GM12892 (cell line): ENCODE measurements around the gene NEB.

Experiments
- POLR2A ChIP-seq: IDR thresholded peaks from 2 replicates; pipeline ENCODE4 v1.6.1; 2011; ENCODE audit warnings: low read depth, low read length, control low read depth
- POLR2AphosphoS5 ChIP-seq: IDR thresholded peaks from 2 replicates; pipeline ENCODE4 v1.6.1; 2011; ENCODE audit warnings: low read depth, low read length, control low read depth
- TAF1 ChIP-seq: IDR thresholded peaks from 2 replicates; pipeline ENCODE4 v1.6.1; 2011; ENCODE audit warnings: low read depth, mild to moderate bottlenecking, control low read depth, low read length, borderline replicate concordance

DNA sequence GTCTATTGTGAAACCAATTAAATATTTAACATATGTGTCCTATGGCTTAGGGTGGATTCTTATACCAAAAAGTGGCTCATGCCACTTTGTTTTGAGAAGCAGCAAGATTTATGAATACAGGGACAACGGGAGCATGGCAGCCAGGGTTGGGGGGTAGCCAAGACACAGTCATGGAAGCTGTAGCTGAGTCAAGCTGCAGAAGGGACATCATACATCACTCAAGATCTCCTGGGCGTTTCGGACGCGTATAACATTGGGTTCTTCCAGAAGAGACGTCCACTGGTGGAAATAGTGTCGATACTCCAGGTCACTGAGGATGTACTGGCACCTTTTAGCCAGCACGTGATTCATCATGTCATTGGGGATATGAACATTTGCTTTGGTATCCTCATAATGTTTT is 171.9 kb downstream of the NEB start:
- TF ChIP-seq POLR2A (no peak), POLR2AphosphoS5 (no peak), TAF1 (no peak)
